H9 (cell line): ENCODE results near the gene URI1. TPM values are rescaled to one million over a fixed set of nuclear protein-coding genes. Genes with fewer than 3 reads are reported as not detected.

Experiments
- DNase-seq: peaks from one replicate; pipeline ENCODE4 v3.0.0-alpha.2; 2017
- H2AFZ ChIP-seq: one replicate; pipeline ENCODE4 v1.6.1; 2013; ENCODE audit warnings: mild to moderate bottlenecking, low read length, control low read depth, moderate library complexity
- H2AK5ac ChIP-seq: 2 replicates; pipeline ENCODE4 v1.6.1; 2013; ENCODE audit warnings: low read length, control low read depth, mixed read lengths; ENCODE audit not compliant: insufficient read length
- H2BK120ac ChIP-seq: one replicate; pipeline ENCODE4 v1.6.1; 2013; ENCODE audit warnings: low read depth, mild to moderate bottlenecking, low read length, control low read depth, inconsistent platforms; ENCODE audit not compliant: poor library complexity, severe bottlenecking
- H2BK12ac ChIP-seq: 2 replicates; pipeline ENCODE4 v1.6.1; 2013; ENCODE audit warnings: low read length, control low read depth, mixed read lengths, low read depth; ENCODE audit not compliant: insufficient read length
- H2BK15ac ChIP-seq: 2 replicates; pipeline ENCODE4 v1.6.1; 2013; ENCODE audit warnings: low read depth, low read length, control low read depth
- H2BK20ac ChIP-seq: one replicate; pipeline ENCODE4 v1.6.1; 2013; ENCODE audit warnings: low read depth, mild to moderate bottlenecking, low read length, control low read depth, inconsistent platforms; ENCODE audit not compliant: poor library complexity, severe bottlenecking
- H2BK5ac ChIP-seq: 2 replicates; pipeline ENCODE4 v1.6.1; 2013; ENCODE audit warnings: low read length, control low read depth, mixed read lengths; ENCODE audit not compliant: insufficient read length
- H3K14ac ChIP-seq: 2 replicates; pipeline ENCODE4 v1.6.1; 2013; ENCODE audit warnings: low read length, control low read depth; ENCODE audit not compliant: insufficient read depth
- H3K18ac ChIP-seq: 2 replicates; pipeline ENCODE4 v1.6.1; 2013; ENCODE audit warnings: low read depth, mild to moderate bottlenecking, mixed read lengths, low read length, control low read depth; ENCODE audit not compliant: insufficient read length
- H3K23ac ChIP-seq: 2 replicates; pipeline ENCODE4 v1.6.1; 2013; ENCODE audit warnings: low read length, control low read depth, mixed read lengths, low read depth; ENCODE audit not compliant: insufficient read length
- H3K23me2 ChIP-seq: 2 replicates; pipeline ENCODE4 v1.6.1; 2013; ENCODE audit warnings: low read depth, mild to moderate bottlenecking, mixed read lengths, low read length, control low read depth; ENCODE audit not compliant: insufficient read length, poor library complexity, severe bottlenecking
- H3K27ac ChIP-seq: 2 replicates; pipeline ENCODE4 v1.5.1; 2013; ENCODE audit warnings: low read length, control low read depth, mixed read lengths, low read depth; ENCODE audit not compliant: insufficient read length
- H3K27me3 ChIP-seq: 2 replicates; pipeline ENCODE4 v1.6.1; 2013; ENCODE audit warnings: low read length, control low read depth, inconsistent platforms; ENCODE audit not compliant: insufficient read depth
- H3K4ac ChIP-seq: 2 replicates; pipeline ENCODE4 v1.6.1; 2013; ENCODE audit warnings: low read depth, mild to moderate bottlenecking, control low read depth, inconsistent platforms, low read length, moderate library complexity
- H3K4me1 ChIP-seq: 2 replicates; pipeline ENCODE4 v1.6.1; 2013; ENCODE audit warnings: low read length, control low read depth, inconsistent platforms; ENCODE audit not compliant: insufficient read depth
- H3K4me2 ChIP-seq: 2 replicates; pipeline ENCODE4 v1.6.1; 2013; ENCODE audit warnings: low read length, control low read depth, mixed read lengths; ENCODE audit not compliant: insufficient read length, insufficient read depth
- H3K56ac ChIP-seq: 2 replicates; pipeline ENCODE4 v1.6.1; 2013; ENCODE audit warnings: low read depth, mild to moderate bottlenecking, mixed read lengths, low read length, control low read depth; ENCODE audit not compliant: insufficient read length
- H3K79me1 ChIP-seq: 2 replicates; pipeline ENCODE4 v1.6.1; 2013; ENCODE audit warnings: low read depth, mild to moderate bottlenecking, moderate library complexity, low read length, control low read depth, inconsistent platforms; ENCODE audit not compliant: insufficient read depth, poor library complexity, severe bottlenecking
- H3K79me2 ChIP-seq: 2 replicates; pipeline ENCODE4 v1.6.1; 2013; ENCODE audit warnings: low read length, control low read depth, inconsistent platforms; ENCODE audit not compliant: insufficient read depth
- H3K9ac ChIP-seq: 2 replicates; pipeline ENCODE4 v1.6.1; 2013; ENCODE audit warnings: low read length, control low read depth, mixed read lengths; ENCODE audit not compliant: insufficient read length; ENCODE audit errors: extremely low read depth
- H3K9me3 ChIP-seq: one replicate; pipeline ENCODE4 v1.6.1; 2013; ENCODE audit warnings: low read depth, low read length, inconsistent platforms; ENCODE audit not compliant: control insufficient read depth
- H3T11ph ChIP-seq: one replicate; pipeline ENCODE4 v1.6.1; 2013; ENCODE audit warnings: mild to moderate bottlenecking, low read length, control low read depth, inconsistent platforms
- H4K20me1 ChIP-seq: one replicate; pipeline ENCODE4 v1.6.1; 2013; ENCODE audit not compliant: control insufficient read depth, insufficient read length, insufficient read depth
- H4K5ac ChIP-seq: 2 replicates; pipeline ENCODE4 v1.6.1; 2013; ENCODE audit warnings: low read depth, mild to moderate bottlenecking, mixed read lengths, low read length, control low read depth; ENCODE audit not compliant: insufficient read length
- H4K8ac ChIP-seq: replicated peaks from 2 replicates; pipeline ENCODE4 v1.6.1; 2013; ENCODE audit warnings: low read length, control low read depth, mixed read lengths, low read depth; ENCODE audit not compliant: insufficient read length
- H4K91ac ChIP-seq: 2 replicates; pipeline ENCODE4 v1.6.1; 2013; ENCODE audit warnings: low read depth, mild to moderate bottlenecking, moderate library complexity, mixed read lengths, low read length, control low read depth; ENCODE audit not compliant: insufficient read length
- H3K27ac Mint-ChIP-seq, 3 experiments: 2 replicates in 2 of 3; 3 replicates in 1 of 3; pipeline ENCODE4 v1.8.0; 2020 to 2021; ENCODE audit warnings: mixed read lengths in 3 of 3, mild to moderate bottlenecking in 1 of 3, moderate library complexity in 1 of 3
- H3K27me3 Mint-ChIP-seq: 2 replicates; pipeline ENCODE4 v1.8.0; 2021; ENCODE audit warnings: low read depth, mild to moderate bottlenecking, moderate library complexity, mixed read lengths
- H3K36me3 Mint-ChIP-seq, 3 experiments: 2 replicates in 2 of 3; 3 replicates in 1 of 3; pipeline ENCODE4 v1.8.0; 2020 to 2021; ENCODE audit warnings: low read depth in 3 of 3, mixed read lengths in 3 of 3; ENCODE audit not compliant: insufficient read depth in 1 of 3
- H3K4me1 Mint-ChIP-seq, 2 experiments: 2 replicates each; pipeline ENCODE4 v1.8.0; 2020; ENCODE audit warnings: mixed read lengths in 2 of 2
- H3K4me3 Mint-ChIP-seq, 2 experiments: 2 replicates in 1 of 2; 3 replicates in 1 of 2; pipeline ENCODE4 v1.8.0; 2020 to 2021; ENCODE audit warnings: mild to moderate bottlenecking in 2 of 2, mixed read lengths in 2 of 2, moderate library complexity in 1 of 2
- H3K9me3 Mint-ChIP-seq, 2 experiments: 2 replicates in 1 of 2; 3 replicates in 1 of 2; pipeline ENCODE4 v1.8.0; 2020; ENCODE audit warnings: mild to moderate bottlenecking in 2 of 2, mixed read lengths in 2 of 2, moderate library complexity in 1 of 2
- CTCF ChIP-seq: fragments of 200-600 bp; sonication (generic); conservative IDR thresholded peaks from 3 replicates; pipeline ENCODE4 v1.8.0; 2021; ENCODE audit warnings: antibody characterized with exemption, mild to moderate bottlenecking
- WGBS: extraction: QIAGEN DNeasy Blood & Tissue Kit; methylation state at CpG from one replicate; pipeline ENCODE4 v1.1.7; 2013; ENCODE audit warnings: missing lambda C conversion rate, low lambda C conversion rate, mixed read lengths; ENCODE audit not compliant: insufficient read length; ENCODE audit errors: extremely low coverage; 5-methylcytosine and 5-hydroxymethylcytosine counted together
- total RNA-seq: library from RNA; stranded (reverse); gene quantifications from 2 replicates; pipeline ENCODE4 v1.2.1, GENCODE V29; 2021

Gene URI1
- total RNA-seq, 1 experiment from 2014 or later, result 54.3 TPM

DNA sequence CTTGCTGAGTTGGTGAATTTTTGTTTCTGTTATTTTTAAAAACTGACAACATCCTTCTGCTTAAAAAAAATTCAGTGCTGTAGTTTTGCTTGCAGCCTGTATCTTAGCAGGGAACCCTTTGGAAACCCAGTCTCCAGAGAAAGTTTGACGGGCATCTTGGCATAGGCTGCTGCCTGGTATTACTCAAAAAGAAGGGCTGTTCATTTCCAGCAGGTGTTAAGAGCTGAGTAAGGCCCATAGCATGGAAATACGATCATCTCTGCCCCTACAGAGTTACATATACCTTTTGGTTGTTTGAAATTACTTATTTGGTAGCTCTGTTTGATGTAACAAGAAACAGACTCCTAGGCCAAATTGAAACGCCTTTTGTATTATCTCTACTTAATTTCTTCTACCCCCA lies 41.5 kb downstream of the URI1 start:
- Mint-ChIP-seq H3K4me1 (peaks cover 17 to 24% of the 10 kb centered on the region in 2 experiments), H3K36me3 (peaks cover 4 to 13% (median 5%) of the 10 kb centered on the region in 3 experiments; a peak in 5 of 7 replicates), H3K9me3 (no peaks in the 10 kb centered on the region), H3K4me3 (no peak overlapping the region), H3K27me3 (no peaks in the 10 kb centered on the region), H3K27ac (no peak overlapping the region)
- Histone ChIP-seq H3K9me3 (no peaks in the 10 kb centered on the region), H2AFZ (no peak overlapping the region), H3T11ph (no peak overlapping the region), H4K8ac (no peak overlapping the region), H2BK5ac (no peak overlapping the region), H3K56ac (no peak overlapping the region), H3K79me1 (peaks cover 2% of the 10 kb centered on the region), H3K4me1 (no peaks in the 10 kb centered on the region; the same call in 1 of the 2 replicates), H3K14ac (no peak overlapping the region), H4K5ac (no peak overlapping the region), H2BK12ac (no peak overlapping the region), H3K23ac (no peak overlapping the region), H4K20me1 (no peaks in the 10 kb centered on the region), H2BK15ac (no peak overlapping the region), H4K91ac (no peak overlapping the region), H3K4ac (no peak overlapping the region), H3K4me2 (no peak overlapping the region), H3K79me2 (peaks cover 2% of the 10 kb centered on the region; the same call in 1 of the 2 replicates), H3K27me3 (no peaks in the 10 kb centered on the region), H2AK5ac (no peak overlapping the region), H2BK20ac (no peak overlapping the region), H3K27ac (no peak overlapping the region), H3K9ac (no peak overlapping the region), H3K18ac (no peak overlapping the region), H3K23me2 (no peaks in the 10 kb centered on the region), H2BK120ac (no peak overlapping the region)
- no peak for TF ChIP-seq CTCF
- no peak for DNase-seq
- no CpG with 5 or more reads among the region's 3 CpGs for WGBS
